ENCODE measurements around the gene ASB2. TPM values are rescaled to one million over a fixed set of nuclear protein-coding genes. Genes with fewer than 3 reads are reported as not detected.
A peak's percentile ranks its signal among the peaks of the same experiment; 100 is the strongest.

The ASB2 gene
- polyA plus RNA-seq, 1 of the 3 experiments (the other 2 are of a cell fraction), result 0.15 TPM

DNA sequence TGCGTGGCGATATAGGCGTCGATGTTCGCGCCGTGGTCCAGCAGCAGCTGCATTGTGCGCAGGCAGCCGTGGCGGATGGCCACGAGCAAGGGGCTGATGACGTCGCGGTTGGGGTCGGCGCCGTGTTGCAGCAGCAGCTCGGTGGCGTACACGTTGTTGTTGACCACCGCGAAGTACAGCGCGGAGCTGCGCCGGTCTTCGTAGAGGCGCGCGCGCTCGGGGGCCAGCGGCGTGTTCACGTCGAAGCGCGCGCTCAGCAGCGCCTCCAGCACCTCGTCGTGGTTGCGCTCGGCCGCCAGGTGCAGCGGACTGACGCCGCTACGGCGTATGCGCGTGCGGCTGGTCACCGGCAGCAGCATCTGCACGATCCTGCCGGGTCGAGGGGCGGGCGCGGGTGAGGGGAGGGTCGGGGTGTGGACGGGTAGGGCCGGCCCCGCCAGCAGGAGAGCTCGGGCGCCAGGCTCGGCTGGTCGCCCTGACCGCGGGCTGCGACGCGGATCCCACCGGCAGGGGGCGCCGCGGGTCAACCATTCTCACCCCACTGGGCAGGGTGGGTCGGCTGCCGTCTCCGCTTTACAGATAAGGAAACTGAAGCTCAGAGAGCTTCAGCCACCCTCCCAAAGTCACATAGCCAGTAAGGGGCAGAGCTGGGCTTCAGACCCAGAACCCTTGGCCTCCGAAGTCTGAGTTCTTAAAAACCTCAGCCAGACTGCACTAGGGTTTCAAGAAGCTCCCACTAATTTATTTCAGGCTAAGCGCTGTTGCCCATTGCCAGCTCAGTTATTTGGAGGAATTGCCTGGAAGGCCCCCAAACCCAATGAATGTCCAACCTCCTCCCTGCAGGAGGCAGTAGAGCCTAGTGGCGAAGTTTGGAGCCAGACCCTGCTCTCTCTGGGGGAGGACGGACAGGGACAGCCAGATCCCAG lies 36.8 kb downstream of the ASB2 start:
- POLR2A ChIA-PET, result interaction anchor here (0.9 kb wide), 1 partner anchor 62 kb away, joined by 4 read pairs; no protein-coding TSS in a partner anchor

GRCh38 chr14:93938751-93939303 lies 37.5 kb downstream of the ASB2 start:
- peaks cover 6% of the 10 kb centered on the region for H3F3A ChIP-seq (replicated peaks; ENCODE audit: insufficient read depth)
- ChIA-PET POLR2A (no interaction called here), CTCF (interaction anchor here (0.7 to 7.8 kb wide), 68 partner anchors 8 to 1543 kb away, joined by 3 to 219 read pairs (median 5); partner anchors contain the start of genes ASB2, CCDC197, FAM181A and IFI27L2)
- no peak overlapping the region for H3K27ac ChIP-seq (ENCODE audit: low read depth in 2 of 2, low read length in 1 of 2)
- no peaks in the 10 kb centered on the region for H3K79me2 ChIP-seq (ENCODE audit: insufficient read depth)
- DNase-seq, result no peak
- no peak overlapping the region for H3K9ac ChIP-seq
- H3K9me2 ChIP-seq, result no peaks in the 10 kb centered on the region
- peaks cover 9 to 11% of the 10 kb centered on the region in 2 experiments; a peak in 3 of 4 replicates for H3K4me1 ChIP-seq (ENCODE audit: control insufficient read depth in 1 of 2, insufficient read depth in 2 of 2, low read depth in 1 of 2, low read length in 1 of 2)
- H3K27me3 ChIP-seq (ENCODE audit: insufficient read depth), result peaks cover 41% of the 10 kb centered on the region
- H2AFZ ChIP-seq (ENCODE audit: low read depth), result no peak overlapping the region
- WGBS (ENCODE audit: low lambda C conversion rate), result 50% methylated on average over 25 of the region's 46 CpGs
- no peaks in the 10 kb centered on the region for H4K20me1 ChIP-seq (ENCODE audit: insufficient read depth)
- H3K9me3 ChIP-seq, result no peaks in the 10 kb centered on the region
- no peaks in the 10 kb centered on the region for H3K36me3 ChIP-seq (replicated peaks in 1 of 2; ENCODE audit: control insufficient read depth in 1 of 2, insufficient read depth in 2 of 2, low read length in 1 of 2)
- H3K4me3 ChIP-seq (ENCODE audit: low read depth in 2 of 2, low read length in 1 of 2), result peak overlapping the region in 1 of 2 experiments; percentile 39; a peak in 1 of 4 replicates
- peak overlapping the region; percentile 64; the same call in 1 of the 2 replicates for H3K4me2 ChIP-seq
- no peak for TF ChIP-seq GABPA (IDR thresholded peaks at IDR 0.05; ENCODE audit: low read depth)

More for the DNA sequence above, 36.8 kb downstream of the ASB2 start:
- Histone ChIP-seq H2AFZ (ENCODE audit: low read depth) (0 out of 2 replicates have a peak overlapping the region, but pooled peaks have one; percentile 11), H3F3A (replicated peaks; ENCODE audit: insufficient read depth) (peaks cover 6% of the 10 kb centered on the region), H3K9me2 (no peaks in the 10 kb centered on the region), H3K4me3 (ENCODE audit: low read depth in 2 of 2, low read length in 1 of 2) (peak overlapping the region; percentile 39 to 51), H3K9ac (no peak overlapping the region), H3K36me3 (replicated peaks in 1 of 2; ENCODE audit: control insufficient read depth in 1 of 2, insufficient read depth in 2 of 2, low read length in 1 of 2) (no peaks in the 10 kb centered on the region), H3K4me2 (peak overlapping the region; percentile 64; the same call in 1 of the 2 replicates), H3K27ac (ENCODE audit: low read depth in 2 of 2, low read length in 1 of 2) (no peak overlapping the region), H4K20me1 (ENCODE audit: insufficient read depth) (no peaks in the 10 kb centered on the region), H3K9me3 (no peaks in the 10 kb centered on the region), H3K4me1 (ENCODE audit: control insufficient read depth in 1 of 2, insufficient read depth in 2 of 2, low read depth in 1 of 2, low read length in 1 of 2) (peaks cover 9 to 18% of the 10 kb centered on the region in 2 experiments; a peak in 3 of 4 replicates), H3K27me3 (ENCODE audit: insufficient read depth) (peaks cover 39% of the 10 kb centered on the region), H3K79me2 (ENCODE audit: insufficient read depth) (no peaks in the 10 kb centered on the region)
- TF ChIP-seq NRF1 (IDR thresholded peaks at IDR 0.05; ENCODE audit: low read depth, low read length) (no peak), MXI1 (IDR thresholded peaks at IDR 0.05; ENCODE audit: low read depth, low read length) (0 out of 2 replicates have a peak, but pooled peaks have one; percentile 9), ELF1 (IDR thresholded peaks at IDR 0.05) (no peak), RAD21 (IDR thresholded peaks at IDR 0.05; ENCODE audit: low read length) (peak; percentile 83), NFIC (IDR thresholded peaks at IDR 0.05; ENCODE audit: borderline replicate concordance) (no peak), CTCF (IDR thresholded peaks at IDR 0.05) (peak; percentile 77), YY1 (IDR thresholded peaks at IDR 0.05; ENCODE audit: low read depth) (no peak), TCF12 (IDR thresholded peaks at IDR 0.05) (no peak), TEAD4 (IDR thresholded peaks at IDR 0.05; ENCODE audit: borderline replicate concordance, insufficient read depth) (no peak), SMC3 (IDR thresholded peaks at IDR 0.05; ENCODE audit: low read depth, low read length) (peak; percentile 87), GATA2 (CRISPR knock-in tag; IDR thresholded peaks at IDR 0.05) (peak; percentile 21; the same call in 1 of the 2 replicates)
- CTCF ChIA-PET, result interaction anchor here (0.7 to 7.8 kb wide), 81 partner anchors 9 to 1542 kb away, joined by 3 to 219 read pairs (median 5); partner anchors contain the start of genes ASB2, CCDC197, FAM181A and IFI27L2
- WGBS (ENCODE audit: low lambda C conversion rate), result 14% methylated on average over 28 of the region's 84 CpGs
- peak; percentile 96 for DNase-seq

All from SK-N-SH (cell line).